GM11168 (cell line): ENCODE results near the gene KRT75.
"Not testable (repeated sequence)": the region's sequence is repeated elsewhere in the genome, so short reads cannot be mapped to it uniquely, and the experiment has no call there.

ENCODE experiments used
- in situ Hi-C: fragments of 300-500 bp; cut with MboI; formaldehyde crosslinking; loops from one replicate; pipeline ENCODE4 v1.12.0; 2022; ENCODE audit warnings: low sequenced_read_pairs; ENCODE audit not compliant: unreplicated experiment

The KRT75 gene

GRCh38 chr12:52434081-52434733 is at the start of gene KRT75:
Gene KRT75 (minus strand): TSS chr12:52434371. CDS start chr12:52434304, 67 bp downstream.
- in situ Hi-C loops, result no loop called here

DNA sequence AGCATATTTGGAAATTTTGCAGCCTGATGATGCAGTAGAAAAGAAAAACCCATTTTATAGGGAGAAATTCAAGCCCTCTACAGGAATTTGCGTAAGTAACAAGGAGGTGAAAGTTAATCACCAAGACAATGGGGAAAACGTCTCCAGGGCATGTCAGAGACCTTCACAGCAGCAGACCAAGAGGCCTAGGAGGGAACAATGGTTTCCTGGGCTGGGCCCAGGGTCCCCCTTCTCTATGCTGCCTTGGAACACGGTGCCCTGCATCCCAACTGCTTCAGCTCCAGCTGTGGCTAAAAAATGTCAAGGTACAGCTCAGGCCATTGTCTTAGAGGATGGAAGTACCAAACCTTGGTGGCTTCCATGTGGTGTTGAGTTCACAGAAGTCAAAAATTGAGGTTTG is 45.9 kb upstream of the KRT75 start:
- in situ Hi-C loops, result no loop called here

DNA sequence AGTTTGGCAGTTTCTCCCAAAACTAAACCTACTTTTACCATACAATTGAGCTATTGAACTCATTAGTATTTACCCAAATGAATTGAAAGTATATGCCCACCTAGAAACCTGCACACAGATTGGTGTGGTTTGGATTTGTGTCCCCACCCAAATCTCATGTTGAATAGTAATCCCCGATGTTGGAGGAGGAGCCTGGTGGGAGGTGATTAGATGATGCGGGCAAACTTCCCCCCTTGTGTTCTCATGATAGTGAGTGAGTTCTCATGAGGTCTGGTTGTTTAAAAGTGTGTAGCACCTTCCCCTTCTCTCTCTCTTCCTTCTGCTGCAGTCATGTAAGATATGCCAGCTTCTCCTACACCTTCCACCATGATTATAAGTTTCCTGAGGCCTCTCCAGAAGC is 43.5 kb upstream of the KRT75 start:
- in situ Hi-C loops, result no loop called here

- in situ Hi-C loops, result no loop called here
These were observed 40.0 kb upstream of the KRT75 start for GRCh38 chr12:52474212-52474611.

DNA sequence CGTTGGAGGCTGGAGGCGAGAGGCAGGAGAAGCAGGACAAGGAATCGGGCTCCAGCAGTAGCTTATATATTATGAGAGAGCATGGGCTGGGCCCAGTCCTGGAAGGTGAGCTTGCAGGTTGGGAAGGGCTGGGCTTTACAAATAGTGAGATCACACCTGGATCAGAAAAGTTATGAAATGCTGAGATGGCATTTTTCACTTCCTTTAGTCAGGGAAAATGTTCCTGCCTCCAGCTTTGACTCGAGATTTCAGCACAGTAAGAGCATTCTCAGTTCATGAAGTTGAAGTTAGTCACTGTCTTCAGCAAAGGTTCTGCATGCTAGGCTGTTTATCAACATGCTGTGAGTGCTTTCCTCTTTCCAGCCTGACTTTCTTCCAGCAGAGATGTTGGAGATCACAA is 39.6 kb upstream of the KRT75 start, which contains the start of gene KRT6C:
TSS of gene KRT6C (minus strand) at position 38 of the 400 bp plus-strand sequence. CDS start 68 bp downstream, outside the sequence.
- in situ Hi-C loops, result no loop called here

- in situ Hi-C loops, result no loop called here
These were observed 35.7 kb upstream of the KRT75 start for GRCh38 chr12:52469853-52470252.

- in situ Hi-C loops, result no loop called here
These were observed 30.7 kb upstream of the KRT75 start for GRCh38 chr12:52464897-52465296.

DNA sequence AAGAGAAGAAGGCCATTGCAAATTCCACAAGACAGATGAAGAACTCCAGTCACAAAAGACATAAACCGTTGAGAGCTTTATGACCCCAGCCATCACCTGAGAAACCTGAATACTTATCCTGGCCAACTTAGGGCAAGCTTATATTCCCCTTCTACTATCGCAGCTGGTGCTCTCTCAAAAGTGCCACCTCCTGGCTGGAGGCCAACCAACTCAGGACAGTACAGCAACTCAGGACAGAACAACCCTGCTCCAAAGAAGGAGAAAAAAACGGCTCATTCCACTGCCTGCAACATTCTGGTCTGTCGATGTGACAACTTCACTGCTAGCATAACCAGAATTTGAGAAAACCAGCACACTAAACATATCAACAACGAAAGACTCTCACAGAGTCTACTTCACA is 27.5 kb upstream of the KRT75 start:
- in situ Hi-C loops, result no loop called here

GRCh38 chr12:52458861-52459260 is 24.7 kb upstream of the KRT75 start:
- in situ Hi-C loops, result no loop called here

DNA sequence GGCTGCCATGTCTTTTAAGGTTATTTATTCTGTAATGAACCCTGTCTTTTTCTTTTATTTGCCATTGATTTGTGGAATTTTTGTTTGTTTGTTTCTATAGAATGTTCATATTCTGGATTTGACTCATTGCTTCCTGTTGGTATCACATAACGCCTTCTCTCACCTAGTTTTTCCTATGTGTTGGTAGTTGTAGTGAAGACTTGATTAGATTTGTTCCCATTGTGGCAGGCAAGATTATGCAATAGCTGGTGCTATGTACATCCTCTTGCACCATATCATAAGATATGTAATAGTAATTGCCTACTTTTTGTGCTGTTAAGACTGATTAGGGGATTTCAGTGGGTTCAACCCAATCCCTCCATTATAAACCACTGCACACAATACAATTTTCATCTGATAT is 21.6 kb upstream of the KRT75 start:
- in situ Hi-C loops, result no loop called here

- in situ Hi-C loops, result no loop called here
These were observed 20.4 kb upstream of the KRT75 start for GRCh38 chr12:52454411-52455201.

- in situ Hi-C loops, result no loop called here
These were observed 17.9 kb upstream of the KRT75 start, which contains the start of gene KRT6B for GRCh38 chr12:52452101-52452500. Gene KRT6B (minus strand): TSS chr12:52452146. CDS start chr12:52452078, 68 bp downstream.

- in situ Hi-C loops, result no loop called here
These were observed 14.1 kb upstream of the KRT75 start for GRCh38 chr12:52448228-52448627.

DNA sequence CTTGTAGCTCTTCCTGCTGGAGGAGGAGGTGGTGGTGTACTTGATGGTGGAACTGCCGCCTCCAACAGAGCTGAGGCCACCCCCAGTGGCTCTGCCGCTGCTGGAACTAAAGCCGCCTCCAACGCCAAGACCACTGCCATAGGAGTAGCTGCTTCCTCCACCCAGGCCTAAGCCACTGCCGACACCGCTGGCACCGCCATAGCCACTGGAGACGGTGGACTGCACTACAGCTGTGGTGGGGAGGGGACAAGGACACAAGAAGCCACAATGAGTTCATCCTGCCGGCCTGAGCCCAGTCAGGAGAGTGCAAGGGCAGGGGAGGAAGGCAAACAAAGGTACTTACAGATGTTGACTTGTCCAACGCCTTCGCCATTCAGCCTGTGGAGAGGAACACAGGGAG is 13.0 kb upstream of the KRT75 start:
- in situ Hi-C loops, result not testable (repeated sequence)

DNA sequence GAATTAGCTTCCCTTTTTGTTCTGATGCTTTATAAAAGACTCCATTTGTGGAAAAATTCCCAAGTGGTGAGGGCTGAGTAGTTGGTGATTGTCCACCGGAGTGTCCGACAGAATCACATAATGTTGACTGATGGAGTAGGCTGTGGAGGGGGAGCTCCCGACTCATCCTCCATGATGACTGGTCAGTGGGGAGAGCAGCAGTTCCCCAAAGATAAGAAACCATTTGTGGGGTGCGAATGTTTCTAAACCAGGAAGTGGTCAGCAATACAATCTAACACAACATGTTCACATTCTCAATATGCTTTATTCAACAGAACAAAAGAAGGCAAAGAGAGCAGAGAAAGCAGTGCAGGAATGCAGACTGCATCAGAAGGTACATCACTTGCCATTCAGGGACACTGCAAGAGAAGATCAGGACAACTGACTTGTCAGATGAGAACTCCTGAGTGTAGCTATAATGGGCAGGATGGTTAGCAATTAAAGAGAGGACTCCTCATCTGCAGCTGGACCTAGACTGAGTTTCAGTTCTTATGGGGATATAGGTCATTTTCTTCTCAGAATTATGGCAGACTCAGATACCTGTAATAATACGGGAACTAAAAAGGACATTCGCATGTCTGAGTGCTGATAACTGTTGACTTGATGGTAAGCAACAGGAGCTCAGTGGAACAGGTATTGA is 12.3 kb upstream of the KRT75 start:
- in situ Hi-C loops, result no loop called here

- in situ Hi-C loops, result no loop called here
These were observed 11.7 kb upstream of the KRT75 start for GRCh38 chr12:52445876-52446275.

DNA sequence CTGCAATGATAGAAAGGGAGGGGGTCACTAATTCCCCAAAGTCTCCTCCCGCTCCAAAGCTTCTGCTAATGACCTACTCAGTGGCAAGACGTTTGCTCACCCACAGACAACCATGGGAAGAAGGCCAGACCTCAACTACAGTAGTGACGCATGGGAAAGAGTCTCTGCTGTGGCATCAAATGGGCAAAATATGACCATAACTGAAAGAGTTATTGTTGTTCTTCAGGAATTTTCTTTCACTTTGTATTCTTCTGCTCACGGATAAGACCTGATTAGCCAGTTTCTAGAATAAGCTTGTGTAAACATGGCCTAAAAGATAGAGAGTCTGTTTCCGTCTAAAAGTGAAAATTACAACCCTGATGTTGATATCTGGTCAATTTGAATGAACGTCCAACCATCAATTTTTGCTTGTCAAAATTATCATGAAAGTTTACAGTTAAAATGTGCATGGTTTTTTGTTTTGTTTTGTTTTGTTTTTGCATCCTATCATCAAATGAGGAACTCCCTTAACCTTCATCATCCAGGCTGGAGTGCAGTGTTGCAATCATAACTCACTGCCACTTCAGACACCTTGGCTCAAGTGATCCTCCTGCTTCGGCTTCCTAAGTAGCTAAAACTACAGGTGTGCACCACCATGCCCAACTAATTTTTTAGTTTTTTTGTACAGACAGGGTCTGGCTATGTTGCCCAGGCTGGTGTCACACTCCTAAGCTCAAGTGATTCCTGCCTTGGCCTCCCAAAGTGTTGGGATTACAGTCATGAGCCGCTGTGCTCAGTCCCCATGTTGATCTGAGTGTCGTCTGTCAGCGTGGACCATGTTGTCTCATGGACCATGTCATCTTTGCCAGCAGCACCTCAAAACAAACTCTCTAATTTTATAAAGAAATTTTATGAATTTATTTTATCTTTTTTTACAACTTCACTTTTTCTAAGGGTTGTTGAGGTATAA is 10.8 kb upstream of the KRT75 start:
- in situ Hi-C loops, result no loop called here

DNA sequence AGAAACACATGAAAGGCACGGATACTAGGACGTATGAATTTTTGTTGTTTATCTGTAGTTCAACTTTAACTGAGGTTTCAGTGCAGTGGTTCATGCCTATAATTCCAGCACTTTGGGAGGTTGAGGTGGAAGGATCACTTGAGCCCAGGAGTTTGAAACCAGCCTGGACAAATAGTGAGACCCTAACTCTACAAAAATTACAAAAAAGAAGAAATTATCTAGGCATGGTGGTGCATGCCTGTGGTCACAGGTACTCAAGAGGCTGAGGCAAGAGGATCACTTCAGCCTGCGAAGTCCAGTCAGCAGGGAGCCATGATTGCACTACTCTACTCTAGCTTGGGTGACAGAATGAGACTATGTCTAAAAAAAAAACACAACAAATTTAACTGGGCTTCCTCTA is 9.8 kb upstream of the KRT75 start:
- in situ Hi-C loops, result no loop called here

DNA sequence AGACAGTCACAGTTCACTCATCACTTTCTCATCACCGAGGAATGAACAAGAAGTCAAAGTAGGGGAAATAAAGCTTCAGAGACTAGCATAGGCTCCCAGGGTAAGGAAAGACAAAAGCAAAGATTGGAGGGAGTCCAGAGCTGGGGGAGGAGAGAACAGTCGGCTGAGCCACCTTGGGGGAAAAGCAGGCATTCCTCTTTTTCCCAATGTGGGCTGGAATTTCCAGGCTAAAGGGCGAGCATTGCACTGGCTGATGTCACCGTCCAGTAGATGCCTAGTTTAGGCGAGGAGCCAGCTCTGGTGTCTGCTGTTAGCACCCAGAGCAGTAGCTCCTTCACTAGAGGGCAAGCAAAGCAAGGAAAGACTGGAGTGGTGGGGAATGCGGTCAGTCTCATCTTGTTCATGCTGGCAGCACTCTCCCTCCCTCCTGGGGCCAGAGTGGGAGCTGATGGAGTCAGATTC is 8.5 kb upstream of the KRT75 start:
- in situ Hi-C loops, result no loop called here
